ENCODE measurements around the gene FBXW9. TPM values are rescaled to one million over a fixed set of nuclear protein-coding genes. Genes with fewer than 3 reads are reported as not detected.
"Not testable (repeated sequence)": the region's sequence is repeated elsewhere in the genome, so short reads cannot be mapped to it uniquely, and the experiment has no call there.

The FBXW9 gene
- total RNA-seq, 1 donor from 2014 or later: 11.1 TPM

DNA sequence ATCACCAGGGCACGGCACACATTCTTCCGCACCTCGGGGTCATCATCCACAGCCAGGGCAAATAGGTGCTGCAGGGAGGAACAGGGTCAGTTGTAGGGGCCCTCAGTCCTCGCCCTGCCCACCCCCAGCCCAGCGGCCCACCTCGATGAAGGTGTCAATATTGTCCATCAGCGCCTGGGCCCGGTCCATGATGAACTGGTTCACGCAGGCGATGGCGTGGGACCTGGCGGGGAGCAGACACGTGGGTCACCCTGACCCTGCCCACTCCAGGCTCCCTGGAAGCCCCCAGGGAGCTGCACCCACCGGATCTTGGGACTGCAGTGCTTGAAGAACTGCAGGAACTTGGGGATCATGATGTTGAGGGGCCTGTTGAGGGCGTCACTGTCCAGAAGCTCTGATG, 18.7 kb upstream of the FBXW9 start:
- no peak for ATAC-seq

DNA sequence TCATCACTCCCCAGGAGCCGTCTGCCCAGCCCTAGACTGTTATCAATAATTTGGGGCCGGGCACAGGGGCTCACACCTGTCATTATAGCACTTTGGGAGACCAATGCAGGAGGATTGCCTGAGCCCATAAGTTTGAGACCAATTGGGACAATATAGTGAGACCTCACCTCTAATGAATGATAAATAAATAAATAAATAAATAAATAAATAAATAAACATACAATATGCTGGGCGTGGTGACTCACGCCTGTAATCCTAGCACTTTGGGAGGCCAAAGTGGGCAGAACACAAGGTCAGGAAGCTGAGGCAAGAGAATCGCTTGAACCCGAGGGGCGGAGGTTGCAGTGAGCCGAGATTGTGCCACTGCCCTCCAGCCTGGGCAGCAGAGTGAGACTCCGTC, 16.9 kb upstream of the FBXW9 start:
- not testable (repeated sequence) for ATAC-seq

DNA sequence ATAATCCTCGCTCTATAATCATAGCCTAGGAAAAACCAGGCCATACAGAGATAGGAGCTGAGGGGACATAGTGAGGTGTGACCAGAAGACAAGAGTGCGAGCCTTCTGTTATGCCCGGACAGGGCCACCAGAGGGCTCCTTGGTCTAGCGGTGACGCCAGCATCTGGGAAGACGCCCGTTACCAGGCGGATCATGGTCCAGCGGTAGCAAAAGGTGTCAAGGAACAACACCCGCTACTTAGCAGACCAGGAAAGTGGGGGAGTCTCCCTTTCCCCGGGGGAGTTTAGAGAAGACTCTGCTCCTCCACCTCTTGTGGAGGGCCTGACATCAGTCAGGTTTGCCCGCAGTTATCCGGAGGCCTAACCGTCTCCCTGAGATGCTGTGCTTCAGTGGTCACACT, 15.6 kb upstream of the FBXW9 start:
- not testable (repeated sequence) for ATAC-seq

DNA sequence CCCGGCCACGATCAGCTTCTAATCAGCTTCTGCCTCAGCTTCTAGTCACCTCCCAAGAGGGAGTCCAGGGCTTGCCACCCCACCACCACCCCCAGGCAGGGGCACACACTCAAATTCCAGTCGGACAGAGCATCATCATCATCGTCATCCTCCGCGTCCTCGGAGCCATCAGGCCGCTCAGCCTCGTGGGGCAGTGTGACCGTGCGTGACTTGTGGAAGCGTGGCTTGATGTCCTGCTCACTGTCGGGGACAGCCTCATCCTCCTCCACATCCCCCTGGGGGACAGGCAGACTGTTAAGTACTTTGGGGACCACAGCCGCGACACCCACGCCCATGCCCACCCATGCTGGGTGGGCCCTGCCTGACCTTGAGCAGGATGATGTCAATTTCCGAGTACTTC, 14.8 kb upstream of the FBXW9 start:
- ATAC-seq: no peak

DNA sequence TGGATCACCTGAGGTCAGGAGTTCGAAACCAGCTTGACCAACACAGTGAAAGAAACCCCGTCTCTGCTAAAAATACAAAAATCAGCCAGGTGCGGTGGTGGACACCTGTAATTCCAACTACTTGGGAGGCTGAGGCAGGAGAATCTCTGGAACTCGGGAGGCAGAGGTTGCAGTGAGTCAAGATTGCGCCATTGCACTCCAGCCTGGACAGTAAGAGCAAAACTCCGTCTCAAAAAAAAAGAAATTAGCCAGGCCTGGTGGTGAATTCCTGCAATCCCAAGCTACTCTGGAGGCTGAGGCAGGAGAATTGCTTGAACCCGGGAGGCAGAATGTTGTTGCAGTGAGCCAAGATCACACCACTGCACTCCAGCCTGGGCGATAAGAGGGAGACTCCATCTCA, 12.2 kb upstream of the FBXW9 start:
- no peak for ATAC-seq

DNA sequence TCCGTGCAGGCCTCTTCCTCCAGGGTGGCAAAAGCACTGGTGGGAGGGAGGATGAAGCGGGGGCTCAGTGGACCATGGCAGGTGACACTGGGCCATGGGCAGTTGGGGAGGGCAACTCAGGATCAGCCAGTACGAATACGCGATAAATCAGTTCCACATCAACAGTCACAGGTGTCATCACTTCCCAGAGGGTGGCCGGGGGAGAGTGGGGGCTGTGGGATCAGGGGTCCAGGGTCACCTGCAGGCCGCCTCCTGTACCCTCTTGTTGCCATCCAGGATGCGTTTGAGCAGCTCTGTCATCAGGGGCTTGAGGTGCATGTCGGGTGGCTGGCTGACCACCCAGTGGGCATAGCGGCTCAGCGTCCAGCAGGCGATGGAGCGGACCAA, 9.9 kb upstream of the FBXW9 start:
- peak; percentile 6 for ATAC-seq

DNA sequence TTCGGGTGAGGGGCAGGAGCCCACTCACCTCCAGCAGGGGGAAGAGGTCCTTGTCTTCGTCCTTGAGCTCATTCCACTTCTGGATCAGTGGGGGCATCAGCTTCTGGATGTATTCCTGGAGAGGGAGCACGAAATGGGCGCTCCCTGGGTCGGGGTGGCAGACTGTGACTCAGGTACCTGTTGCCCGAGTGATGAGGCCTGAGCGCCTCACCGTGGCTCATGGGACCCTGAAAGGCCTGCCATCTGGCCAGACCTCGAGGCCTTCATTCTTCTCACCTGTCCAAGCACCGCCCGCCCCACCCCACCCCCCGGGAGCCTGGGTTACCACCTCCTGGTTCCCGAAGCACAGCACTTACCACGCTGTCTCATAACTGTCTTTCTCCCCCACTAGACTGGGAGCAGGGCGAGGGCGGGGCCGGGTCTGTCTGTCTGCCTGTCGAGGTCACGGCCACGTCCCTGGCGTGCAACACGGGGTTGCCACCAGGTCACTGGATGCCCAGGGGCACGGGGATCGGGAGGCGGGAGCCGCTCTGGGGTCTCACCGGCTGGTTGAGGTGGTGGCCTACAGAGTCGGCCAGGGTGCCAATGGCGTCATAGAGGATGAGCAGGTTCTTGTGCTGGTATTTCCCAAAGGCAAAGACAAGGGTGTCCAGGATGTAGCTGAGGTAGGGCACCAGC, 9.4 kb upstream of the FBXW9 start:
- ATAC-seq: peak; percentile 3

DNA sequence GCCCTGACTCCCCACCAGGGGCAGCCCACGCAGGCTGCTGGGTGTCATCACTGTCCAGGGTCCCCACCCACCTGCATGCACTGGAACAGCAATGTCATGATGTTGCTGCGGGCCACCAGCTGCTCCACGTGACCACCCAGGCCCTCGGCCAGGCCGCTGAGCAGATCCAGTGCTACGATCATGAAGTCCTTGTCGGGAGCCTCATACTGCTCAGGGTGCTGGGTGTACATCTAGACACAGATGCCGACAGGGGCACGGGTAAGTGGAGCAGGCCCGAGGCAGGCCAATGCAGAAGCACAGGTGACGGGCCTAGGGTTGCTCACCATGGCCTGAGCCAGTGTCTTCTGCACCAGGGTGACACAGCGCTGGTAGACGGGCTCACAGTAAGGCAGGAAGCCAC, 8.7 kb upstream of the FBXW9 start:
- ATAC-seq: no peak

DNA sequence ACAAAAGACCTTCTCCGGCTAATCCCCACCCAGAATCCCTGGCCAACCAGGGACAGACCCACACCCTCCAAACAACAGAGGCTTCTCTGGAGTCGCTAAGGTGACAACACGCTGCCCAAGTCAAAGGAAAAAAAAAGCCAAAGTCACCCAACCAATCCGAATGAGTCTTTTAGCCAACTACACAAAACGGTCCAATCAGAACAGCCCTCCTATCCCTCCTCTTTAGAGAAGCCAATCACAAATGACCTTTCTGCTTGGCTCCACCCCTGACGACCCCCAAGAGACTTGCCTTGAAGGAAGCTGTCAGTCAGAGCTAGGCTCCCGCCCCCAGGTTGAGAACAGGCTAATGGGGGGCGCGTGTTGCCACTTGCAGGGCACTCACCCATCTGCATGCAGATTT, 6.6 kb upstream of the FBXW9 start:
- no peak for ATAC-seq

DNA sequence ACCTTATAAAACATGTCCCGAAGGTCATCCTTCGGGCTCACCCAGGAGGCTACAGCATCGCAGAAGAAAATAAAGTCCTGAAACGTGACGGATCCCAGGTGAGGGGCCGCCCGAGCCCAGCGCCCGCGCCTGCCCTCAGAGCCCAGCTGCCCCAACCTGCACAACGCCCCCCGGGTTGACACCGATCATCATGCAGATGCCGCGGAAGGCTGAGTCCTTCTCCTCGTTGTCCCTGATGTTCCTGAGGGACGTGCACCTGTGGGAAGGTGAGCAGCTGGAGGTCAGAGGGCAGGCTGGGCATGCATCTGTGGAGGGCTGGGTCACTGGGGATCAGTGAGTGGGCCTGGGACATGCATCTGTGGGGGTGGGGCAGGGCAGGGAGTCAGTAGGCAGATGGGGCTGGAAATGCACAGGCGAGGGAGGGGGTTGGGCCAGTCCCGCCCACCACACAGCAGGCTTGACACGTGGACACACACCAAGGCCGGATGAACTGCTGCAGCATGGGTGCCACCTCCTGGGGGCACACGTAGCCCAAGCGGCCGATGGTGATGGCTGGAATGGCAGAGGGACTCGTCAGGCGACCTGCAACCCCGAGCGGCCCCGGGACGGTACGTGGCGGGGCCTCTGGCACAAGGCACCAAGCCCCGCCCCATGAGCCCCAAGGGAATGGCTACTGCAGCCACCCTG, 5.3 kb upstream of the FBXW9 start:
- no peak for ATAC-seq

DNA sequence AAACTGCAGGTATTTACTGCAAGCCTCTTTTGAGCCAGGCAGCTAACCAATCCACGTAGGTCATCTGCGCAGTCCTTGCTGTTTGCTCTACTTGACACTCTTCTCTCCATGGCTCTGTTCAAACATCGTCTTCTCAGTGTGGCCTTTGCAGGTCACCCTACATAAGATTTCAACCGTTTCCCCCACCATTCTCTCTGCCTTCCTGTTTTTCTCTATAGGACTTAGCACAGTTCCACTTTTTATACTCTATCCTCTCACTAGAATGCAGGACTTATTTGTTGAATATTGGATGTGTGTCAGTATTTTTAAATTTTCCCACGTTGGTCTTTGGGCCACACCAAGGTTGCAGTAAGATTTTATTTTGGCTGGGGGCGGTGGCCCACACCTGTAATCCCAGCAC, 1.7 kb upstream of the FBXW9 start:
- ATAC-seq: no peak

DNA sequence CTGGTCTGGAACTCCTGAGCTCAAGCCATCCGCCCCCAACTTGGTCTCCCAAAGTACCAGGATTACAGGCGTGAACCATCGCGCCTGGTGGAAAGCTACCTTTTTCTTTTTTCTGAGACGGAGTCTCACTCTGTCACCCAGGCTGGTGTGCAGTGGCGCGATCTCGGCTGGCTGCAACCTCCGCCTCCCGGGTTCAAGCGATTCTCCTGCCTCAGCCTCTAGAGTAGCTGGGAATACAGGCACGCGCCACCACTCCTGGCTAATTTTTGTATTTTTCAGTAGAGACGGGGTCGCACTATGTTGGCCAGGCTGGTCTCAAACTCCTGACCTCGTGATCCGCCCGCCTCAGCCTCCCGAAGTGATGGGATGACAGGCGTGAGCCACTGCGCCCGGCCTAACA, 994 bp upstream of the FBXW9 start:
- ATAC-seq: not testable (repeated sequence)

DNA sequence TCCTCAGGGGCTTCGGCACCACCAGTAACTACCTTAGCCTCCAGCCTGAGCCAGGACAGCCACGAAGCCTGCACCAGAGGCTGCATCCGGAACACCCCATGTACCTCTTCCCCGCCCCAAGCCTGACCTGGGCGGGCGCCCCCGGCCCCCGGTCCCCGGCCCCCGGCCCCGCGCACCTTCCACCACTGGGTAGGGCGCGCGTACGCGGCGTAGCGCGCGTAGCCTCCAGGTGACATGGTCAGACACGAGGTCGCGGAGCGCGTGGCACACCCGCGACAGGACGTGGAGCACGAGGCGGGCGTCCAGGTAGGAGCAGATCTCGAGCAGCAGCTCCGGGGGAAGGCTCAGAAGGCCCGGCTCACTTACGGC, 450 bp downstream of the FBXW9 start:
- peak; percentile 48 for ATAC-seq

DNA sequence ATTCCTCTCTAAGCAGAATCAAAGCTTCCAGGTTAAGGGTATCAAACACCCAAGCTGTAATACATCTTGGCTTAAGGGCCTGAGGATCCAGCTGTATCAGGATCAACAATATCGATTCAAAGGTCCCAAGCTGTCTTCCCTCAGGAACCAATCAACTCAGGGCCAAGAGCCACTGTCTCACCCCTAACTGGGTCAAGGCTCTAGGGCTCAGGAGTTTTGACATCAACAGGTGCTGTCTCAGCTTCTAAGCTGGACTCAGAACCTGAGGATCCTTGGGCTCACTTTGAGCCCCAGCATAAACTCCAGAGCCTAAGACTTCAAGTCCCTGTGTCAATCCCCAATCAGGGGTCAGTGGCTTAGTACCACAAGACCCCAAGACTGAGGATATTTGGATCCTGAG, 917 bp downstream of the FBXW9 start:
- no peak for ATAC-seq

DNA sequence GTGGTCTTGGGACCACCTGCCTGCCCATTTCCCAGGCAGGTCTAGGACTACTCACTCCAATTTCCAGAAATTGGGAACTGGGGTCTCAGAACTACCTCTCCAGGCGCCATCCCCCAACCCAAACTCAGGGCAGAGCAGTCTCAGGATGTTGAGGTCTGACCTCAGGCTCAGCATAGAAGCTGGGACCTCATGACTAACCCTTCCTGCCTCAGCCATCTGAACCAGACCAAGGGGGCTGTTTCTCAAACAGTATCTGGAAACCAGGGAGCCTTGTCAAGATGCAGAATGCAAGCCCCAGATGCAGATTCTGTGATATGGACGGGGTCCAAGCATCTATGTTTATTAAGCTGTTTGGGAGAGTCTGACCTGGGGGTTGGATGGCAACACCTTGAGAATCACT, 1.3 kb downstream of the FBXW9 start:
- no peak for ATAC-seq

DNA sequence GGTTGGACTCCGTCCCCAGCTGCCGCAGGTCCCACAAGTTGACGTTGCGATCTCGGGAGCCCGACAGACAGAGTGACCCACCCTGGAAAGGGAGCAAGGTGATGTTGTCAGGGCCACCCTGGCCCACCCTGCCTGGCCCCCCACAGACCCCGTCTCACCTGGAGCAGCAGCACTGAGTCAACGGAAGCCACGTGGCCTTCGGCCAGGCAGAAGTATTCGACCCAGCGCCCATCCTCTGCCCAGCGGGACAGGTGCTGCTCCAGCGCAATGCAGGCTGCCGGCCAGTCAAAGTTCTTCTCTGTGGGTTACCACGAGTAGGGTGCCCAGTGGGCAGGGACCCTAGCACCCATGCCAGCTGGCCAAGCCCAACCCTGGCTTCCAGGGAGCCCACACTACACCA, 1.8 kb downstream of the FBXW9 start:
- ATAC-seq: no peak

DNA sequence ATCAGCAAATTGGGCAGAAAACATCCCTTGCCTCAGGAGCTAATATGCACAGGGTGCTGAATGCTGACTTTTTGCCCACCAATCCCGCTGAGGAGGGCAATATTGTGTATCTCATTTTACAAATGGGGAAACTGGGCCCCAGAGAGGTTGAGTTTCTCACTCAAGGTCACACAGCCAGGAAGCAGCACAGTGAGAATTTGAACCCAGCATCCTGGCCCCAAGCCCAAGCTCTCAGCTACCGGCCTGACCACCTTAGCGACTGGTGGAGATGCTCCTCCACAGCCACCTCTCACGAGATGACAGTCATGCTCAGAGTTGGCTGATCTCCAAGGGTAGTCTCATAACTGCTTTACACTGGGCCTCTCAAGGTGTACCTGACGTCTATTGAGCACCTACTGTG, 3.5 kb downstream of the FBXW9 start:
- ATAC-seq: no peak

DNA sequence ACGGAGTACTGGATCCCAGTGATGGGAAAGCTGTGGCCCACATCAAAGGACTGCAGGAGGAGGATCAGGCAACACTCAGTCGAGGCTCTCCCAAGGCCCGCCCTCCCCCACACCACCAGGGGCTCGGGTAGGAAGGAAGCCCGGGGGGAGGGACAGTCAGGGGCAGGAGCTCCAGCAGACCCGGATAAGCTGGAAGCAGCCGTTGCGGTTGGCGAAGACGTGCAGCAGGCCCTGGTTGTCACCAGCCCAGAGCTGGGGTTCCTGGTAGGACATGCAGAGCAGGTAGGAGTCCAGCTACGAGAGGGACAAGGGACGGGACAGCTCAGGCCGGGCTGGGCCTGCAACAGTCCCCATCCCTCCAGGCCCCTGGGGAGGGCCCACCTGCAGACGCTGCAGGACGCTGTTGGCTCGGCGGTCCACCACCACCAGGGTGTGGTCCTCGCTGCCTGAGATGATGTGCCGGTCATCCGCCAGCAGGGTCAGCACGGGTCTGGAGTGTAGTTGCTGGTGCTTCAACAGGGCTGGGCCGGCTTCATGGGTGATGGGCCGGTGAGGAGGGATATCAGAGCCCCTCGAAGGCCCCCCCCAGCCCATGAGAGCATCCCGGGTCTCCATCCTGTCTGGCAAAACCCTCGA, 6.7 kb downstream of the FBXW9 start:
- peak; percentile 5 for ATAC-seq

DNA sequence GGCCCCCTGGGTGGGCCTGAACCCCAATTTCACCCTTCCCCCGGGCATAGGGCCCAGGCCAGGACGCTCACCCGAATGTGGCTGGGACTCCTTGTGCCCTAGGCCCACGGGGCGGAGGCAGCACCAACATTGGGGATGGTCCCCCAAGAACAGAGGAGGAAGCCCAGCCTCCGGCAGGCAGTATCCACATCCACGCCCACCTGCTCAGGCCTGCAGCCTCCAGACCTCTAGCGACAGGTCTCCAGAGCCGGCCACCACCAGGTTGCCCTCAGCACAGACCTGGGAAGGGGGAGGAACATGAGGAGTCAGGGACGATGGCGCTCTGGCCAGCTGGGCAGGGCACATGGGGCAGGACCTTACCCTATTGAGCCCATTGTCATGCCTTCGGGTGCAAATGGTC, 7.4 kb downstream of the FBXW9 start:
- ATAC-seq: no peak

DNA sequence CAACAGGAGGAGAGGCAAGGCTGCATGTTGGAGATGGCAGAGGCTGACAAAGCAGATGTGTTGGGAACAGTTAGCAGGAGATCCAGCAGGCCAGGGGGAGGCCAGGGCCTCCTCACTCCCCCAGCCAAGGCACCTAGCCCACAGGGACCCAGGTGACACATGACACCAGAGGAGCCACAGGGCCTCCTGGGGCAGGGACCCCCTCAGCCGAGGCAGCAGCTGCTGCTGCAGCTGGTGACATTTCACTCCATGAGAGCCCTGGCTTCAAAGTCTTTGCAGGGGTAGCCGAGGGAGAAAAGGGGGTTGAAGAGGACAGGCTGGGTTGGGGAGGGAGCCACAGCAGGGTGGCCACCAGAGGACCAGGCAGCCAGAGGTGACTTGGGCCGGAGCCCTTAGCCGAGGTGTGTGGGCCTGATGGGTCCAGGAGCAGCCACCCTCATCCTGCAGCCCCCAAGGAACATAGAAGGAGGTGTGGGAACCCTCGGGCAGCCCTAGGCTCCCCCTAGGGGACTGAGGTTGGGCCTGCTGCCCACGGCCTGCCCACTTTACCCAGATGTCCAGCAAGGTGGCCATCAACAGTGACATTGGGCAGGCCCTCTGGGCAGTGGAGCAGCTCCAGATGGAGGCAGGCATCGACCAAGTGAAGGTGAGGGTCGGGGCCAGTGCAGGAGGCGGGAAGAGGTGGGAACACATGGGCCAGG, 8.8 kb downstream of the FBXW9 start, which contains the start of gene GNG14:
Gene GNG14 (plus strand): TSS at position 503 of the 701 bp plus-strand sequence. CDS start 51 bp downstream, at position 554.
- ATAC-seq: no peak

DNA sequence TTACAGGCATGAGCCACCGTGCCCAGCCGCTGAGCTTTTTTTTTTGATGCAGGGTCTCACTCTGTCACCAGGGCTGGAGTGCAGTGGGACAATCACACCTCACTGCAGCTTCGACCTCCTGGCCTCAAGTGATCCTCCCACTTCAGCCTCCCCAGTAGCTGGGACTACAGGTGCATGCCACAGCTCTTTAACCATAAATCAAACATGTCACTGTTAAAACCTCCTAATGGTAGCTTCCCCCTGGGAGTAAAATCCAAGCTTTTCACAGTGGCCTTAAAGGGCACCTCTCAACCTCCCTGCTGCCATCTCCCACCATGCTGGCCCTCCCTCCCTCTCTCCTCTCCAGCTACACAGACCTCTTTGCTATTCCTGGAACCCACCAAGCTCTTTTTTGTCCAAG, 10.6 kb downstream of the FBXW9 start:
- ATAC-seq: no peak

DNA sequence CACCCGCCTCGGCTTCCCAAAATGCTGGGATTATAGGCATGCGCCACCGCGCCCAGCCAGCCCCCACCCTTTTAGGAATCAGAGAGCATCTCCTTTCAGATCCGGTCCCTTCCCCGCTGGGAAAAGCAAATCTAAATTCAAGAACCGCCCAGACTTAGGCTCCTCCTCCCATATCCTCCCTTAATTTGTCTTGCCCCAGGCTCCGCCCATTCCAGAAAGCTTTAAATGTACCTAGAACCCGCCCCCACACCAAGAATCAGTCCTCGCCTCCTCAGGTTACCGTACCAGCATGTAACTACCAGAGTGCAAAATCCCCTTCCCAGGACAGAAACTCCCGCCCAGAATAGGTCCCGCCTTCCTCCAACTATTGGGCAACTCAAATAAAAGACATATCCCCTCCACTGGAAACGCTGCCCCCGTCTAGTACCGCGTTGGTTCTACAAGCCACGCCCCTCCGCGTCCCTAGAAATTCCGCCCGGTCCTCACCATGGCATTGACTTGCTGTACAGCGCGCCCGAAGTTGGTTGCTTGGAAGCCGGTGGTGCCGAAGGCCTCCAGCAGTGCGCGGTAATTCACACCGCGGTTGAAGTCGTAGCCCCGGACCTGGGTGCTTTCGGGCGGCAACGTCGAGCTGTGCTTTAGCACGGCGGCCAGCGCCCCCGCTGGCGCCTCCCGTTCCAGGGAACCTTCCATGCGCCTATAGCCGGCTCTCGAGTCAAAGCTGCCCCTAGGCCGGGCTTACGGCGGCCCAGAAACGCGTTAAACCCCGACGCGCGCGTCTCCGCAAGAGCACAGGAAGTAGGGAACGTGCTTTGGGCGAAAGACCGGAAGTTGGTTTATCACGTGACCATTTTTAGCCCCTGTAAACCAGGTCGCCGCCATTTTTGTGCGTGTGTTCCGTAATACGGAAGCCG, 15.1 kb downstream of the FBXW9 start, which contains the start of gene DHPS:
Gene DHPS (minus strand): TSS at position 807 of the 914 bp plus-strand sequence. CDS start 114 bp downstream, at position 693.
- ATAC-seq: peak; percentile 85
